Activated CD4-positive, alpha-beta memory T cell treated with anti-CD3 and anti-CD28 coated beads for 36 hours (primary cell): Measurements from ENCODE around the gene SERGEF. TPM values are rescaled to one million over a fixed set of nuclear protein-coding genes. Genes with fewer than 3 reads are reported as not detected.

ENCODE experiments used
- CTCF ChIA-PET: fragments of 350-600 bp; sonication (Branson Sonifier 250); formaldehyde crosslinking; loops from one replicate; lab custom pipeline; 2021; ENCODE audit warnings: antibody characterized with exemption, inconsistent platforms; lab: Charles Lee
- POLR2A ChIA-PET: fragments of 350-600 bp; sonication (Branson Sonifier 250); formaldehyde crosslinking; loops from one replicate; lab custom pipeline; 2021; ENCODE audit warnings: antibody characterized with exemption; lab: Charles Lee
- DNase-seq: peaks from one replicate; pipeline ENCODE4 v3.0.0-alpha.2; 2020
- H3K27ac Mint-ChIP-seq: one replicate; pipeline ENCODE4 v1.8.0; 2021; ENCODE audit warnings: mixed read lengths
- H3K27me3 Mint-ChIP-seq: one replicate; pipeline ENCODE4 v1.8.0; 2021; ENCODE audit warnings: mixed read lengths
- H3K36me3 Mint-ChIP-seq: one replicate; pipeline ENCODE4 v1.8.0; 2021; ENCODE audit warnings: mixed read lengths
- H3K4me1 Mint-ChIP-seq: one replicate; pipeline ENCODE4 v1.8.0; 2021; ENCODE audit warnings: low read depth, mixed read lengths
- H3K4me3 Mint-ChIP-seq: one replicate; pipeline ENCODE4 v1.8.0; 2021; ENCODE audit warnings: mild to moderate bottlenecking, mixed read lengths
- H3K9me3 Mint-ChIP-seq: one replicate; pipeline ENCODE4 v1.8.0; 2021; ENCODE audit warnings: mixed read lengths
- intact Hi-C: fragments of 100-400 bp; cut with micrococcal nuclease; formaldehyde crosslinking; loops from one replicate; pipeline ENCODE4 v1.15.1; 2023
- total RNA-seq, 2 experiments: library from RNA; stranded (reverse); gene quantifications; one replicate each; pipeline ENCODE4 v1.2.3, GENCODE V29; 2021

Gene SERGEF
- total RNA-seq, 2 experiments from 2014 or later = 42.7 to 44.2 TPM

- ChIA-PET POLR2A (no interaction called here), CTCF (interaction anchor here (0.6 to 0.8 kb wide), 2 partner anchors 11 to 1050 kb away, joined by 3 read pairs; no protein-coding TSS in a partner anchor)
- no peak for DNase-seq
- Mint-ChIP-seq H3K27me3 (peaks cover 11% of the 10 kb centered on the region), H3K4me3 (no peak overlapping the region), H3K36me3 (no peaks in the 10 kb centered on the region), H3K9me3 (no peaks in the 10 kb centered on the region), H3K4me1 (no peaks in the 10 kb centered on the region), H3K27ac (no peak overlapping the region)
- intact Hi-C loops = no loop called here
Measured at GRCh38 chr11:17747131-17747955, 265.5 kb downstream of the SERGEF start.

GRCh38 chr11:17746096-17746495 lies 266.8 kb downstream of the SERGEF start:
- intact Hi-C loops = no loop called here
- Mint-ChIP-seq H3K36me3 (no peaks in the 10 kb centered on the region), H3K27me3 (peaks cover 14% of the 10 kb centered on the region), H3K4me3 (no peak overlapping the region), H3K9me3 (no peaks in the 10 kb centered on the region), H3K4me1 (no peaks in the 10 kb centered on the region), H3K27ac (no peak overlapping the region)
- POLR2A ChIA-PET = no interaction called here
- CTCF ChIA-PET = interaction anchor here (1.2 kb wide), 1 partner anchor 14 kb away, joined by 3 read pairs; no protein-coding TSS in a partner anchor
- DNase-seq = no peak

GRCh38 chr11:17745023-17745772 lies 267.6 kb downstream of the SERGEF start:
- H3K4me1 Mint-ChIP-seq = no peaks in the 10 kb centered on the region
- no peak for DNase-seq
- peaks cover 19% of the 10 kb centered on the region for H3K27me3 Mint-ChIP-seq
- no peak overlapping the region for H3K27ac Mint-ChIP-seq
- ChIA-PET CTCF (interaction anchor here (1.2 kb wide), 1 partner anchor 14 kb away, joined by 3 read pairs; no protein-coding TSS in a partner anchor), POLR2A (no interaction called here)
- no peaks in the 10 kb centered on the region for H3K36me3 Mint-ChIP-seq
- intact Hi-C loops = no loop called here
- H3K4me3 Mint-ChIP-seq = no peak overlapping the region
- no peaks in the 10 kb centered on the region for H3K9me3 Mint-ChIP-seq

GRCh38 chr11:17744151-17744940 lies 268.5 kb downstream of the SERGEF start:
- H3K36me3 Mint-ChIP-seq = no peaks in the 10 kb centered on the region
- CTCF ChIA-PET = no interaction called here

GRCh38 chr11:17743808-17744119 lies 269.1 kb downstream of the SERGEF start:
- no peak for DNase-seq
- Mint-ChIP-seq H3K9me3 (no peaks in the 10 kb centered on the region), H3K36me3 (no peaks in the 10 kb centered on the region), H3K27me3 (peaks cover 21% of the 10 kb centered on the region), H3K4me3 (no peak overlapping the region), H3K4me1 (no peaks in the 10 kb centered on the region), H3K27ac (no peak overlapping the region)
- ChIA-PET CTCF (no interaction called here), POLR2A (no interaction called here)
- intact Hi-C loops = no loop called here

More at GRCh38 chr11:17744151-17744940, 268.5 kb downstream of the SERGEF start:
- intact Hi-C loops = no loop called here
- no peak for DNase-seq
- no peak overlapping the region for H3K27ac Mint-ChIP-seq
- H3K4me3 Mint-ChIP-seq = no peak overlapping the region
- H3K4me1 Mint-ChIP-seq = no peaks in the 10 kb centered on the region
- peaks cover 21% of the 10 kb centered on the region for H3K27me3 Mint-ChIP-seq
- POLR2A ChIA-PET = no interaction called here
- H3K9me3 Mint-ChIP-seq = no peaks in the 10 kb centered on the region

GRCh38 chr11:17743026-17743807 lies 269.6 kb downstream of the SERGEF start:
- no peaks in the 10 kb centered on the region for H3K9me3 Mint-ChIP-seq
- no peak overlapping the region for H3K4me3 Mint-ChIP-seq
- H3K4me1 Mint-ChIP-seq = no peaks in the 10 kb centered on the region
- POLR2A ChIA-PET = no interaction called here
- peaks cover 21% of the 10 kb centered on the region for H3K27me3 Mint-ChIP-seq
- CTCF ChIA-PET = no interaction called here
- no peaks in the 10 kb centered on the region for H3K36me3 Mint-ChIP-seq
- no peak overlapping the region for H3K27ac Mint-ChIP-seq
- intact Hi-C loops = no loop called here
- DNase-seq = no peak

- no peaks in the 10 kb centered on the region for H3K36me3 Mint-ChIP-seq
- no peak for DNase-seq
- H3K9me3 Mint-ChIP-seq = no peaks in the 10 kb centered on the region
- peaks cover 20% of the 10 kb centered on the region for H3K27me3 Mint-ChIP-seq
- no peak overlapping the region for H3K27ac Mint-ChIP-seq
- no peaks in the 10 kb centered on the region for H3K4me1 Mint-ChIP-seq
- intact Hi-C loops = no loop called here
- POLR2A ChIA-PET = no interaction called here
- CTCF ChIA-PET = interaction anchor here (3.5 kb wide), 1 partner anchor 11 kb away, joined by 18 read pairs; no protein-coding TSS in a partner anchor
- H3K4me3 Mint-ChIP-seq = no peak overlapping the region
Measured at GRCh38 chr11:17742019-17742418, 270.8 kb downstream of the SERGEF start.

GRCh38 chr11:17741487-17741886 lies 271.4 kb downstream of the SERGEF start:
- CTCF ChIA-PET = interaction anchor here (3.5 kb wide), 1 partner anchor 11 kb away, joined by 18 read pairs; no protein-coding TSS in a partner anchor
- no peak overlapping the region for H3K27ac Mint-ChIP-seq
- DNase-seq = no peak
- POLR2A ChIA-PET = no interaction called here
- H3K4me1 Mint-ChIP-seq = no peaks in the 10 kb centered on the region
- H3K36me3 Mint-ChIP-seq = no peaks in the 10 kb centered on the region
- H3K9me3 Mint-ChIP-seq = no peaks in the 10 kb centered on the region
- intact Hi-C loops = no loop called here
- no peak overlapping the region for H3K4me3 Mint-ChIP-seq
- H3K27me3 Mint-ChIP-seq = peaks cover 23% of the 10 kb centered on the region

- CTCF ChIA-PET = interaction anchor here (1.1 to 3.5 kb wide), 2 partner anchors 10 to 238 kb away, joined by 3 to 18 read pairs; no protein-coding TSS in a partner anchor
- DNase-seq = no peak
- intact Hi-C loops = no loop called here
- H3K4me1 Mint-ChIP-seq = peaks cover 2% of the 10 kb centered on the region
- H3K4me3 Mint-ChIP-seq = no peak overlapping the region
- H3K27ac Mint-ChIP-seq = no peak overlapping the region
- H3K36me3 Mint-ChIP-seq = no peaks in the 10 kb centered on the region
- POLR2A ChIA-PET = no interaction called here
- peaks cover 26% of the 10 kb centered on the region for H3K27me3 Mint-ChIP-seq
- no peaks in the 10 kb centered on the region for H3K9me3 Mint-ChIP-seq
Measured at GRCh38 chr11:17740649-17741235, 272.1 kb downstream of the SERGEF start.

- CTCF ChIA-PET = interaction anchor here (1.1 to 3.5 kb wide), 2 partner anchors 9 to 239 kb away, joined by 3 to 18 read pairs; no protein-coding TSS in a partner anchor
- intact Hi-C loops = no loop called here
- POLR2A ChIA-PET = no interaction called here
Measured at GRCh38 chr11:17739945-17740338, 272.9 kb downstream of the SERGEF start.

More at GRCh38 chr11:17739945-17740338, 272.9 kb downstream of the SERGEF start:
- Mint-ChIP-seq H3K4me3 (no peak overlapping the region), H3K9me3 (no peaks in the 10 kb centered on the region), H3K4me1 (peaks cover 2% of the 10 kb centered on the region), H3K27me3 (peaks cover 24% of the 10 kb centered on the region), H3K36me3 (no peaks in the 10 kb centered on the region), H3K27ac (no peak overlapping the region)
- no peak for DNase-seq
